ENCODE data around the gene LRCH4. TPM values are rescaled to one million over a fixed set of nuclear protein-coding genes. Genes with fewer than 3 reads are reported as not detected.

LRCH4 gene
- total and polyA plus RNA-seq, 2 of the 13 experiments (the other 11 are each of a cell fraction or from before 2014, with no cell fraction given): 7.0 to 9.3 TPM

GRCh38 chr7:100546129-100546925, 39.6 kb downstream of the LRCH4 start (continued):
- TF ChIP-seq ZNF101 (CRISPR knock-in tag; IDR thresholded peaks at IDR 0.05; ENCODE audit: borderline replicate concordance, low read depth) (no peak), DBP (CRISPR knock-in tag; IDR thresholded peaks at IDR 0.05; ENCODE audit: not compliant biosample characterization) (no peak), ZEB1 (IDR thresholded peaks at IDR 0.05; ENCODE audit: insufficient replicate concordance, low read depth) (no peak), ZNF354B (CRISPR knock-in tag; IDR thresholded peaks at IDR 0.05) (no peak), KDM5B (CRISPR knock-in tag; IDR thresholded peaks at IDR 0.05; ENCODE audit: borderline replicate concordance) (no peak), CSRNP1 (CRISPR knock-in tag; IDR thresholded peaks at IDR 0.05) (no peak), GABPB1 (CRISPR knock-in tag; IDR thresholded peaks at IDR 0.05) (no peak; the same call in 1 of the 2 replicates), ZNF652 (CRISPR knock-in tag; IDR thresholded peaks at IDR 0.05; ENCODE audit: borderline replicate concordance, low read depth) (no peak; the same call in 1 of the 2 replicates), ZBTB42 (CRISPR knock-in tag; IDR thresholded peaks at IDR 0.05) (no peak), TCF7L2 (IDR thresholded peaks at IDR 0.05; ENCODE audit: low read depth, low read length) (no peak), ZBTB33 (CRISPR knock-in tag; IDR thresholded peaks at IDR 0.05) (no peak), ZNF710 (CRISPR knock-in tag; IDR thresholded peaks at IDR 0.05; ENCODE audit: borderline replicate concordance) (peak; percentile 71; the same call in 1 of the 2 replicates), ZIK1 (CRISPR knock-in tag; IDR thresholded peaks at IDR 0.05; ENCODE audit: borderline replicate concordance, low read depth) (no peak), ZNF724P (CRISPR knock-in tag; IDR thresholded peaks at IDR 0.05; ENCODE audit: borderline replicate concordance) (no peak), TGIF2 (CRISPR knock-in tag; IDR thresholded peaks at IDR 0.05) (no peak), SP1 (IDR thresholded peaks at IDR 0.05) (no peak), SP1 (CRISPR knock-in tag; IDR thresholded peaks at IDR 0.05) (no peak), NFIB (CRISPR knock-in tag; IDR thresholded peaks at IDR 0.05; ENCODE audit: borderline replicate concordance) (no peak), MXD4 (CRISPR knock-in tag; IDR thresholded peaks at IDR 0.05) (no peak), ZNF616 (CRISPR knock-in tag; IDR thresholded peaks at IDR 0.05; ENCODE audit: low read depth) (no peak), ZBTB34 (CRISPR knock-in tag; IDR thresholded peaks at IDR 0.05) (no peak), SNRNP70 (IDR thresholded peaks at IDR 0.05; ENCODE audit: low read depth, low read length) (no peak)

Measured in HepG2 (cell line).